IMR-90 (cell line): ENCODE measurements around the gene SLC26A11. TPM values are rescaled to one million over a fixed set of nuclear protein-coding genes. Genes with fewer than 3 reads are reported as not detected.

Experiments
- ATAC-seq: fragments of 200-7000 bp; cut with Tn5 transposase; 2 replicates; pipeline ENCODE4 v1.9.1; 2020; ENCODE audit warnings: low read depth, mild to moderate bottlenecking, moderate library complexity
- BruUV-seq: library from RNA; stranded (reverse); fragments of 400-500 nt; replicated peaks from 2 replicates; lab custom pipeline; 2021; lab: Mats Ljungman, UMichigan
- CTCF ChIA-PET: fragments of 300-600 bp; formaldehyde crosslinking; extraction: SDS; loops from one replicate; lab custom pipeline; 2021; ENCODE audit warnings: antibody characterized with exemption; lab: Yijun Ruan, JAX
- POLR2A ChIA-PET: fragments of 300-600 bp; sonication (Branson Sonifier 250); formaldehyde crosslinking; loops from one replicate; lab custom pipeline; 2022; ENCODE audit warnings: antibody characterized with exemption; ENCODE audit not compliant: unreplicated experiment; lab: Charles Lee
- DNase-seq: peaks from one replicate; pipeline ENCODE4 v3.0.0; 2013
- H2AFZ ChIP-seq: replicated peaks from 2 replicates; pipeline ENCODE3; 2013; ENCODE audit warnings: low read length, mild to moderate bottlenecking; ENCODE audit not compliant: poor library complexity
- H2AK5ac ChIP-seq: 2 replicates; pipeline ENCODE4 v1.6.1; 2013; ENCODE audit warnings: low read depth, low read length, inconsistent platforms
- H2AK9ac ChIP-seq: replicated peaks from 2 replicates; pipeline ENCODE3; 2013; ENCODE audit warnings: mild to moderate bottlenecking, low read depth, low read length, moderate library complexity; ENCODE audit not compliant: poor library complexity
- H2BK120ac ChIP-seq: 2 replicates; pipeline ENCODE4 v1.6.1; 2013; ENCODE audit warnings: low read depth, low read length, inconsistent platforms
- H2BK15ac ChIP-seq: 3 replicates; pipeline ENCODE4 v1.6.1; 2013; ENCODE audit warnings: low read depth, low read length, inconsistent platforms
- H2BK20ac ChIP-seq: 2 replicates; pipeline ENCODE4 v1.6.1; 2013; ENCODE audit warnings: low read depth, mild to moderate bottlenecking, inconsistent platforms, low read length, moderate library complexity
- H2BK5ac ChIP-seq: 2 replicates; pipeline ENCODE4 v1.6.1; 2013; ENCODE audit warnings: mild to moderate bottlenecking, low read depth, low read length, inconsistent platforms; ENCODE audit not compliant: poor library complexity, severe bottlenecking
- H3K14ac ChIP-seq: replicated peaks from 2 replicates; pipeline ENCODE4 v1.6.1; 2013; ENCODE audit warnings: low read depth, low read length, inconsistent platforms
- H3K18ac ChIP-seq: 2 replicates; pipeline ENCODE4 v1.6.1; 2013; ENCODE audit warnings: low read depth, low read length, control low read depth
- H3K23ac ChIP-seq: 2 replicates; pipeline ENCODE4 v1.6.1; 2013; ENCODE audit warnings: low read depth, low read length, inconsistent platforms
- H3K27ac ChIP-seq: 2 replicates; pipeline ENCODE4 v1.5.1; 2013; ENCODE audit warnings: mild to moderate bottlenecking, control low read depth, low read length; ENCODE audit not compliant: insufficient read depth
- H3K27me3 ChIP-seq: 2 replicates; pipeline ENCODE4 v1.6.1; 2013; ENCODE audit warnings: low read length; ENCODE audit not compliant: control insufficient read depth, insufficient read depth
- H3K36me3 ChIP-seq: 2 replicates; pipeline ENCODE4 v1.6.1; 2013; ENCODE audit warnings: low read length, mixed read lengths; ENCODE audit not compliant: control insufficient read depth, insufficient read depth
- H3K4ac ChIP-seq: 2 replicates; pipeline ENCODE4 v1.6.1; 2013; ENCODE audit warnings: low read depth, low read length, inconsistent platforms
- H3K4me1 ChIP-seq: 2 replicates; pipeline ENCODE4 v1.6.1; 2013; ENCODE audit warnings: low read length, mixed read lengths; ENCODE audit not compliant: control insufficient read depth, insufficient read depth
- H3K4me2 ChIP-seq: 2 replicates; pipeline ENCODE4 v1.6.1; 2013; ENCODE audit warnings: low read depth, mild to moderate bottlenecking, control low read depth, low read length, moderate library complexity
- H3K4me3 ChIP-seq: 2 replicates; pipeline ENCODE4 v1.5.1; 2013; ENCODE audit warnings: low read depth, mild to moderate bottlenecking, control low read depth, low read length, moderate library complexity; ENCODE audit not compliant: insufficient read depth
- H3K56ac ChIP-seq: 2 replicates; pipeline ENCODE4 v1.6.1; 2013; ENCODE audit warnings: low read length, inconsistent platforms; ENCODE audit not compliant: insufficient read depth; ENCODE audit errors: extremely low read depth
- H3K79me1 ChIP-seq, 2 experiments: 2 replicates each; pipeline ENCODE4 v1.6.1; 2013; ENCODE audit warnings: low read length in 2 of 2, inconsistent platforms in 1 of 2, low read depth in 1 of 2
- H3K9ac ChIP-seq: 2 replicates; pipeline ENCODE4 v1.6.1; 2013; ENCODE audit warnings: low read depth, low read length, control low read depth
- H3K9me1 ChIP-seq: 2 replicates; pipeline ENCODE4 v1.6.1; 2013; ENCODE audit warnings: low read length, inconsistent platforms; ENCODE audit not compliant: insufficient read depth
- H3K9me3 ChIP-seq: 2 replicates; pipeline ENCODE4 v1.6.1; 2013; ENCODE audit warnings: low read length; ENCODE audit not compliant: control insufficient read depth, insufficient read depth
- H4K20me1 ChIP-seq: 2 replicates; pipeline ENCODE4 v1.6.1; 2013; ENCODE audit warnings: low read length, inconsistent platforms; ENCODE audit not compliant: insufficient read depth
- H4K5ac ChIP-seq: 2 replicates; pipeline ENCODE4 v1.6.1; 2013; ENCODE audit warnings: mild to moderate bottlenecking, low read depth, low read length, control low read depth
- H4K8ac ChIP-seq, 2 experiments: 2 replicates each; pipeline ENCODE4 v1.6.1; 2013; ENCODE audit warnings: low read depth in 2 of 2, low read length in 2 of 2, control low read depth in 1 of 2, inconsistent platforms in 1 of 2
- H4K91ac ChIP-seq: 2 replicates; pipeline ENCODE4 v1.6.1; 2013; ENCODE audit warnings: low read depth, low read length, inconsistent platforms; ENCODE audit not compliant: insufficient read depth
- CEBPB ChIP-seq: IDR thresholded peaks from 2 replicates; pipeline ENCODE4 v1.6.1; 2012; ENCODE audit warnings: low read depth, low read length, improper control_type of control experiment
- CHD1 ChIP-seq: IDR thresholded peaks from 2 replicates; pipeline ENCODE4 v1.6.1; 2012; ENCODE audit warnings: low read depth, low read length, improper control_type of control experiment
- ELK1 ChIP-seq: fragments of 150-350 bp; IDR thresholded peaks from 2 replicates; pipeline ENCODE4 v1.6.1; 2016; ENCODE audit warnings: low read depth, mild to moderate bottlenecking, low read length, moderate library complexity, borderline replicate concordance
- MAZ ChIP-seq: IDR thresholded peaks from 2 replicates; pipeline ENCODE4 v1.6.1; 2012; ENCODE audit warnings: low read depth, mild to moderate bottlenecking, low read length, improper control_type of control experiment, moderate library complexity, borderline replicate concordance
- NFE2L2 ChIP-seq: fragments of 150-350 bp; IDR thresholded peaks from 2 replicates; pipeline ENCODE4 v1.6.1; 2016; ENCODE audit warnings: low read depth, mild to moderate bottlenecking, low read length
- WGBS, 2 experiments: methylation state at CpG; one replicate each; pipeline versions ENCODE4 v1.1.5 to v1.1.7; 2013; ENCODE audit warnings: missing lambda C conversion rate in 2 of 2; ENCODE audit not compliant: insufficient read length in 1 of 2; ENCODE audit errors: extremely low coverage in 2 of 2; 5-methylcytosine and 5-hydroxymethylcytosine counted together
- dilution Hi-C: fragments of 300-500 bp; cut with HindIII; formaldehyde crosslinking; loops from one replicate; pipeline ENCODE4 v1.14.3; 2018; ENCODE audit warnings: low sequenced_read_pairs; ENCODE audit not compliant: unreplicated experiment
- in situ Hi-C: fragments of 300-500 bp; cut with MboI; formaldehyde crosslinking; loops from 3 replicates; pipeline ENCODE4 v1.14.3; 2019; ENCODE audit warnings: low sequenced_read_pairs, inconsistent platforms, mixed read lengths
- intact Hi-C: fragments of 100-400 bp; cut with micrococcal nuclease; formaldehyde crosslinking; loops from 2 replicates; pipeline ENCODE4 v1.10.0; 2022
- polyA plus RNA-seq, 3 experiments: library from polyadenylated mRNA; depleted of rRNA; stranded (reverse); fragments of >200 nt; gene quantifications; 2 replicates each; pipeline ENCODE4 v1.2.3, GENCODE V29; 2012; ENCODE audit warnings: low replicate concordance in 1 of 3
- total RNA-seq: library from RNA; depleted of rRNA; stranded (reverse); fragments of >200 nt; gene quantifications from 2 replicates; pipeline ENCODE4 v1.2.3, GENCODE V29; 2012

The SLC26A11 gene
- total and polyA plus RNA-seq, 2 of the 4 experiments (the other 2 are of a cell fraction): 3.2 to 15.6 TPM

- no peak overlapping the region for H2AFZ ChIP-seq
- no peak overlapping the region for H2BK120ac ChIP-seq
- H3K4me2 ChIP-seq: no peak overlapping the region
- POLR2A ChIA-PET: no interaction called here
- H3K23ac ChIP-seq: no peak overlapping the region
- DNase-seq (no peak), ATAC-seq (no peak)
- intact Hi-C loops: no loop called here
- no peak overlapping the region for H3K4ac ChIP-seq
- H3K56ac ChIP-seq: no peak overlapping the region
- no peak overlapping the region for H4K5ac ChIP-seq
- no TSS peak for BruUV-seq
- peaks cover 8% of the 10 kb centered on the region; the same call in 1 of the 2 replicates for H4K20me1 ChIP-seq
- H3K18ac ChIP-seq: no peak overlapping the region
- CTCF ChIA-PET: no interaction called here
- H3K9me3 ChIP-seq: no peaks in the 10 kb centered on the region
- no peak overlapping the region for H4K8ac ChIP-seq
- peaks cover 43% of the 10 kb centered on the region for H3K36me3 ChIP-seq
- H3K9ac ChIP-seq: no peak overlapping the region
- H4K91ac ChIP-seq: no peak overlapping the region
- no peak overlapping the region for H3K27ac ChIP-seq
- no peaks in the 10 kb centered on the region for H3K27me3 ChIP-seq
- no peak overlapping the region for H2AK5ac ChIP-seq
- H2BK20ac ChIP-seq: no peak overlapping the region
- peaks cover 11 to 58% of the 10 kb centered on the region in 2 experiments; a peak in 2 of 4 replicates for H3K79me1 ChIP-seq
- dilution Hi-C loops: no loop called here
- in situ Hi-C loops: no loop called here
- TF ChIP-seq NFE2L2: no peak
- no peak for TF ChIP-seq CHD1
- TF ChIP-seq MAZ: no peak
- TF ChIP-seq ELK1: no peak
- TF ChIP-seq CEBPB: no peak
- H3K4me1 ChIP-seq: peaks cover 7% of the 10 kb centered on the region
- no peak overlapping the region for H2BK5ac ChIP-seq
- H2AK9ac ChIP-seq: no peak overlapping the region
- H3K9me1 ChIP-seq: peaks cover 10% of the 10 kb centered on the region
- WGBS, 2 experiments: 83% methylated on average over 1 of the region's 4 CpGs; no CpG with 5 or more reads in 1 of the 2 experiments
- no peak overlapping the region for H3K4me3 ChIP-seq
- no peak overlapping the region for H2BK15ac ChIP-seq
- no peak overlapping the region for H3K14ac ChIP-seq
Observed at GRCh38 chr17:80268427-80268826, 48.2 kb downstream of the SLC26A11 start.
